K562 (cell line): ENCODE results near the gene RALY. TPM values are rescaled to one million over a fixed set of nuclear protein-coding genes. Genes with fewer than 3 reads are reported as not detected.

ENCODE experiments used
- AFF1 ChIP-seq, 2 experiments: fragments of 450-650 bp; IDR thresholded peaks; 2 replicates each; pipeline ENCODE4 v1.6.1; 2018; ENCODE audit warnings: mild to moderate bottlenecking in 2 of 2, low read depth in 1 of 2; ENCODE audit not compliant: partially characterized antibody in 2 of 2
- AFF4 ChIP-seq: sonication (generic); formaldehyde crosslinking; IDR thresholded peaks from 2 replicates; pipeline ENCODE4 v1.8.0; 2023; ENCODE audit warnings: mild to moderate bottlenecking, missing genetic modification reagents
- ATF1 ChIP-seq, 2 experiments: fragments of 450-650 bp in 1 of 2; IDR thresholded peaks; 2 replicates each; pipeline ENCODE4 v1.6.1; 2016; ENCODE audit warnings: missing compliant biosample characterization in 1 of 2, missing genetic modification characterization in 1 of 2
- CBX5 ChIP-seq: IDR thresholded peaks from 2 replicates; pipeline ENCODE4 v1.6.1; 2014; ENCODE audit warnings: low read depth, borderline replicate concordance
- CTBP1 ChIP-seq: fragments of 450-650 bp; IDR thresholded peaks from 2 replicates; pipeline ENCODE4 v1.6.1; 2016; ENCODE audit warnings: borderline replicate concordance
- FOXJ2 ChIP-seq: fragments of 200-800 bp; sonication (Bioruptor generic); IDR thresholded peaks from 2 replicates; pipeline ENCODE4 v1.6.1; 2016; ENCODE audit warnings: missing genetic modification characterization, missing compliant biosample characterization
- FOXP1 ChIP-seq: sonication (generic); formaldehyde crosslinking; IDR thresholded peaks from 2 replicates; pipeline ENCODE4 v1.8.0; 2022; ENCODE audit warnings: mild to moderate bottlenecking, missing genetic modification reagents
- GATAD2B ChIP-seq: fragments of 450-650 bp; IDR thresholded peaks from 2 replicates; pipeline ENCODE4 v1.6.1; 2017; ENCODE audit warnings: mild to moderate bottlenecking, borderline replicate concordance
- GTF2E2 ChIP-seq: fragments of 200-800 bp; sonication (Bioruptor generic); IDR thresholded peaks from 2 replicates; pipeline ENCODE4 v1.6.1; 2016; ENCODE audit warnings: missing genetic modification characterization, missing compliant biosample characterization
- HCFC1 ChIP-seq: IDR thresholded peaks from 2 replicates; pipeline ENCODE4 v1.6.1; 2012; ENCODE audit warnings: low read depth, low read length, improper control_type of control experiment
- NFATC3 ChIP-seq: fragments of 450-650 bp; IDR thresholded peaks from 2 replicates; pipeline ENCODE4 v1.6.1; 2017; ENCODE audit warnings: mild to moderate bottlenecking
- NFIC ChIP-seq: fragments of 450-650 bp; IDR thresholded peaks from 2 replicates; pipeline ENCODE4 v1.6.1; 2017; ENCODE audit warnings: mild to moderate bottlenecking, inconsistent platforms
- PCBP1 ChIP-seq: fragments of 200-400 bp; formaldehyde crosslinking; IDR thresholded peaks from 2 replicates; pipeline ENCODE4 v1.6.1; 2018; ENCODE audit warnings: mild to moderate bottlenecking, low read depth, low read length; ENCODE audit not compliant: poor library complexity, severe bottlenecking
- PHF8 ChIP-seq: fragments of 200-600 bp; sonication (generic); IDR thresholded peaks from 2 replicates; pipeline ENCODE4 v1.6.1; 2012; ENCODE audit warnings: mixed run types, mild to moderate bottlenecking, inconsistent platforms, low read length, moderate library complexity, borderline replicate concordance
- POU5F1 ChIP-seq: fragments of 150-350 bp; IDR thresholded peaks from 2 replicates; pipeline ENCODE4 v1.6.1; 2014; ENCODE audit warnings: borderline replicate concordance, low read length, low read depth, mild to moderate bottlenecking; ENCODE audit not compliant: partially characterized antibody
- SLC30A9 ChIP-seq: fragments of 250-450 bp; sonication (Bioruptor Pico); IDR thresholded peaks from 2 replicates; pipeline ENCODE4 v1.8.0; 2022; ENCODE audit warnings: mild to moderate bottlenecking, moderate library complexity
- SMAD3 ChIP-seq: fragments of 450-650 bp; formaldehyde crosslinking; conservative IDR thresholded peaks from 2 replicates; pipeline ENCODE4 v1.4.0; 2020; ENCODE audit warnings: mild to moderate bottlenecking
- SRSF7 ChIP-seq: fragments of 200-400 bp; formaldehyde crosslinking; optimal IDR thresholded peaks from 2 replicates; pipeline ENCODE3; 2017; ENCODE audit warnings: mild to moderate bottlenecking, low read depth, low read length
- ZNF143 ChIP-seq: sonication (generic); formaldehyde crosslinking; IDR thresholded peaks from 2 replicates; pipeline ENCODE4 v1.9.0; 2022; ENCODE audit warnings: mild to moderate bottlenecking, missing genetic modification reagents
- ZNF239 ChIP-seq: fragments of 250-450 bp; sonication (Bioruptor Pico); IDR thresholded peaks from 2 replicates; pipeline ENCODE4 v1.4.0; 2020; ENCODE audit warnings: mild to moderate bottlenecking
- ZNF766 ChIP-seq: fragments of 200-800 bp; sonication (Bioruptor generic); conservative IDR thresholded peaks from 2 replicates; pipeline ENCODE4 v1.6.1; 2016; ENCODE audit warnings: missing genetic modification characterization, missing compliant biosample characterization
- ZNF780A ChIP-seq: fragments of 250-450 bp; sonication (Bioruptor Pico); IDR thresholded peaks from 2 replicates; pipeline ENCODE4 v1.5.0; 2021; ENCODE audit warnings: mild to moderate bottlenecking
- polyA plus RNA-seq, 8 experiments: library from polyadenylated mRNA; depleted of rRNA in 4 of 8; stranded (reverse) in 5 of 8; unstranded in 3 of 8; fragments of >200 nt; fragmentation: Nextera tagmentation in 2 of 8; fragmentation: Illumina TruSeq in 1 of 8; extraction: Ambion mirVana in 2 of 8; extraction: Trizol in 1 of 8; gene quantifications; 2 replicates each; pipeline versions ENCODE4 v1.2.1 to v1.2.3, GENCODE V29; 2011 to 2014; ENCODE audit warnings: inconsistent platforms in 1 of 8, missing spikeins in 1 of 8
- total RNA-seq, 7 experiments: library from RNA; depleted of rRNA in 6 of 7; stranded (reverse); fragments of >200 nt in 6 of 7; fragmentation: Illumina TruSeq in 2 of 7; extraction: Trizol in 2 of 7; gene quantifications; 2 replicates each; pipeline versions ENCODE4 v1.2.1 to v1.2.3, GENCODE V29; 2011 to 2021; ENCODE audit warnings: low replicate concordance in 1 of 7

Gene RALY
- total and polyA plus RNA-seq, 9 of the 15 experiments (the other 6 are each of a cell fraction or from before 2014, with no cell fraction given), result 0.80 to 207 (median 128) TPM

- TF ChIP-seq AFF4 (CRISPR knock-in tag) (0 out of 2 replicates have a peak, but pooled peaks have one; percentile 13), FOXJ2 (tag) (peak; percentile 29), NFATC3 (no peak), ZNF239 (no peak), GTF2E2 (tag) (peak; percentile 13; the same call in 1 of the 2 replicates), SLC30A9 (CRISPR knock-in tag) (no peak), PHF8 (no peak; the same call in 1 of the 2 replicates), CBX5 (no peak), CTBP1 (no peak), ATF1 (CRISPR knock-in tag; IDR thresholded peaks at IDR 0.05) (no peak), ATF1 (tag; IDR thresholded peaks at IDR 0.05) (no peak), POU5F1 (no peak), HCFC1 (no peak), GATAD2B (0 out of 2 replicates have a peak, but pooled peaks have one; percentile 69), PCBP1 (no peak), SRSF7 (no peak), AFF1 (IDR thresholded peaks at IDR 0.05; ENCODE audit: low read depth in 1 of 2, partially characterized antibody in 2 of 2) (peak; percentile 10 to 89), ZNF143 (CRISPR knock-in tag) (no peak), ZNF766 (CRISPR knock-in tag) (peak; percentile 60; the same call in 1 of the 2 replicates), ZNF780A (no peak), NFIC (no peak), SMAD3 (CRISPR knock-in tag) (no peak), FOXP1 (CRISPR knock-in tag) (no peak)
Observed at GRCh38 chr20:34112600-34113101, 118.9 kb downstream of the RALY start (continued).
